Smooth muscle cell (in vitro differentiated cells): ENCODE measurements around the gene RAB41. TPM values are rescaled to one million over a fixed set of nuclear protein-coding genes. Genes with fewer than 3 reads are reported as not detected.
A peak's percentile ranks its signal among the peaks of the same experiment; 100 is the strongest.
"Not testable (repeated sequence)": the region's sequence is repeated elsewhere in the genome, so short reads cannot be mapped to it uniquely, and the experiment has no call there.

Experiments used
- DNase-seq: peaks from one replicate; lab custom pipeline; 2025; ENCODE audit not compliant: unreplicated experiment; lab: John Stamatoyannopoulos, UW
- H2AFZ ChIP-seq: fragments of 200-600 bp; sonication (generic); 2 replicates; pipeline ENCODE4 v1.6.0; 2016; ENCODE audit warnings: antibody characterized with exemption, low read depth, mild to moderate bottlenecking
- H3F3A ChIP-seq: fragments of 200-600 bp; sonication (generic); 2 replicates; pipeline ENCODE4 v1.6.0; 2017; ENCODE audit warnings: antibody characterized with exemption, low read depth
- H3K27ac ChIP-seq: fragments of 200-600 bp; sonication (generic); 2 replicates; pipeline ENCODE4 v1.5.1; 2016; ENCODE audit warnings: low read depth, mild to moderate bottlenecking
- H3K27me3 ChIP-seq: fragments of 200-600 bp; sonication (generic); 2 replicates; pipeline ENCODE4 v1.6.1; 2016; ENCODE audit warnings: low read depth, mild to moderate bottlenecking
- H3K36me3 ChIP-seq: fragments of 200-600 bp; sonication (generic); 2 replicates; pipeline ENCODE4 v1.5.1; 2016; ENCODE audit warnings: low read depth
- H3K4me1 ChIP-seq: fragments of 200-600 bp; sonication (generic); 2 replicates; pipeline ENCODE4 v1.5.1; 2016; ENCODE audit warnings: low read depth
- H3K4me2 ChIP-seq: fragments of 200-600 bp; sonication (generic); 2 replicates; pipeline ENCODE4 v1.6.0; 2016; ENCODE audit warnings: mild to moderate bottlenecking
- H3K4me3 ChIP-seq: fragments of 200-600 bp; sonication (generic); 2 replicates; pipeline ENCODE4 v1.5.1; 2016; ENCODE audit warnings: mild to moderate bottlenecking
- H3K79me2 ChIP-seq: fragments of 200-600 bp; sonication (generic); 2 replicates; pipeline ENCODE4 v1.6.0; 2016; ENCODE audit warnings: low read depth, mild to moderate bottlenecking
- H3K9ac ChIP-seq: fragments of 200-600 bp; sonication (generic); 2 replicates; pipeline ENCODE4 v1.6.0; 2016; ENCODE audit warnings: low read depth
- H3K9me3 ChIP-seq: fragments of 200-600 bp; sonication (generic); replicated peaks from 2 replicates; pipeline ENCODE4 v1.5.1; 2016; ENCODE audit warnings: low read depth
- H4K20me1 ChIP-seq: fragments of 200-600 bp; sonication (generic); 2 replicates; pipeline ENCODE4 v1.6.0; 2016; ENCODE audit warnings: low read depth
- WGBS: methylation state at CpG from one replicate; pipeline ENCODE4 v1.1.7; 2016; ENCODE audit warnings: low lambda C conversion rate; 5-methylcytosine and 5-hydroxymethylcytosine counted together
- polyA plus RNA-seq: library from polyadenylated mRNA; unstranded; fragments of >200 nt; fragmentation: Nextera tagmentation; extraction: Ambion mirVana; gene quantifications from 2 replicates; pipeline ENCODE4 v1.2.1, GENCODE V29; 2016
- total RNA-seq: library from RNA; depleted of rRNA; stranded (reverse); fragments of >200 nt; gene quantifications from 2 replicates; pipeline ENCODE4 v1.2.3, GENCODE V29; 2014
- TF ChIP-seq, protein P1 (sequence below): fragments of 200-600 bp; sonication (generic); IDR thresholded peaks from 2 replicates; pipeline ENCODE4 v1.5.1; 2017; ENCODE audit warnings: borderline replicate concordance, mild to moderate bottlenecking, antibody characterized with exemption; ENCODE audit not compliant: insufficient read depth, poor library complexity, severe bottlenecking

Gene RAB41
- total and polyA plus RNA-seq, 2 experiments from 2014 or later = 0.19 TPM; not detected in 1

DNA sequence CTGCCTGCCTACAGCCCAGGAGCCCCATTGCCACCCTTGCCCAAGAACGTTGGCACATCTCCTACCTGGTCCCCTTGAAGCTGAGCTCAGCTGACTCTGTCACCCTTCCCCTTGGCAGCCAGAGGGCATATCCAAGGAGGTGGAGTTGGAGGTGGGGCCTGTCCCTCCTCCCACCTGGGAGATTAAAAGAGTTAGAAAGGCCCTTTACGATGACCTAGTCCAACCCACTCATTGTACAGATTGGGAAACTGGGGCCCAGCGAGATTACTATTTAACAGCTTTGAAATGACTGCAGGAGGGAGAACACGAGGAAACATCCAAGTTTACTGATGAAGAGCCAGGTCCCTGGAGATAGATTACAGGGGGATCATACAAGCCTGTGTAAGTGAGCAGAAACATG, 21.9 kb upstream of the RAB41 start, which contains the start of gene P2RY4:
Gene P2RY4 (minus strand): TSS at position 101 of the 400 bp plus-strand sequence. CDS start 580 bp downstream, outside the sequence.
- no peak for DNase-seq

DNA sequence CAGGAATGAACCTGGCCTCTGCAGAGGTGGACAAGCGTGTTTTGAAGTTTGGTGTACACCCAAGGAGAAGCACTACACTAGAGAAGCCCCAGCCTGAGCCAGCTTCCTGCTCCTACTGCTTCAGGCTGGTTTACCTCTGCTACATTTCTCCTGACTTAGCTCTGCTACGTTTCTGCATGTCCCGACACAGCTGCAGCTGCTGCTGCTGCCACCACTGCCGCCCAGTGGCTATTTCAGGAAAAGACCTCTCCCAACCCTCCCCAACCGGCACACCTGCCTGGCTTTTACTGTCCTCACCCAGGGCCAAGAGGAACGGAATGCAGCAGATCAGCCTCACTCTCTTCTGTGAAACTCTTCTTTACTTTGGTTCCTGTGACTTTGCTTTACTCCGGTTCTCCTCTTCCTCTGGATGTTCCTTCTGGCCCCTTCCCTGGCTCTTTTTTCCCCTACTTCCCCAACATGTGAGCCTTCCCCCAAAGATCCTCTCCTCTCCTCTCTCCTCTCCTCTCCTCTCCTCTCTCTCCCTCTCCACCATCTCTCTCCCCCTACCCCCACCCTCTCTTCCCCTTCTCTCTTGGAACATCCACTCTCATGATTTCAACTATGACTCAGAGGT, 18.9 kb upstream of the RAB41 start:
- Histone ChIP-seq H3K4me1 (no peaks in the 10 kb centered on the region), H3K27ac (no peak overlapping the region), H4K20me1 (no peaks in the 10 kb centered on the region), H3K36me3 (no peaks in the 10 kb centered on the region), H3F3A (no peaks in the 10 kb centered on the region), H3K4me2 (no peak overlapping the region), H3K79me2 (no peaks in the 10 kb centered on the region), H3K9me3 (no peaks in the 10 kb centered on the region), H3K27me3 (no peaks in the 10 kb centered on the region), H3K4me3 (no peak overlapping the region), H3K9ac (no peak overlapping the region), H2AFZ (no peak overlapping the region)
- TF ChIP-seq, protein P1, sequence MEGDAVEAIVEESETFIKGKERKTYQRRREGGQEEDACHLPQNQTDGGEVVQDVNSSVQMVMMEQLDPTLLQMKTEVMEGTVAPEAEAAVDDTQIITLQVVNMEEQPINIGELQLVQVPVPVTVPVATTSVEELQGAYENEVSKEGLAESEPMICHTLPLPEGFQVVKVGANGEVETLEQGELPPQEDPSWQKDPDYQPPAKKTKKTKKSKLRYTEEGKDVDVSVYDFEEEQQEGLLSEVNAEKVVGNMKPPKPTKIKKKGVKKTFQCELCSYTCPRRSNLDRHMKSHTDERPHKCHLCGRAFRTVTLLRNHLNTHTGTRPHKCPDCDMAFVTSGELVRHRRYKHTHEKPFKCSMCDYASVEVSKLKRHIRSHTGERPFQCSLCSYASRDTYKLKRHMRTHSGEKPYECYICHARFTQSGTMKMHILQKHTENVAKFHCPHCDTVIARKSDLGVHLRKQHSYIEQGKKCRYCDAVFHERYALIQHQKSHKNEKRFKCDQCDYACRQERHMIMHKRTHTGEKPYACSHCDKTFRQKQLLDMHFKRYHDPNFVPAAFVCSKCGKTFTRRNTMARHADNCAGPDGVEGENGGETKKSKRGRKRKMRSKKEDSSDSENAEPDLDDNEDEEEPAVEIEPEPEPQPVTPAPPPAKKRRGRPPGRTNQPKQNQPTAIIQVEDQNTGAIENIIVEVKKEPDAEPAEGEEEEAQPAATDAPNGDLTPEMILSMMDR = peak; percentile 46
- DNase-seq = no peak
- WGBS = 29% methylated on average over 7 of the region's 7 CpGs

More for the DNA sequence above, 21.9 kb upstream of the RAB41 start, which contains the start of gene P2RY4:
- WGBS = 63% methylated on average over 4 of the region's 4 CpGs
- no peaks in the 10 kb centered on the region for H4K20me1 ChIP-seq
- no peaks in the 10 kb centered on the region for H3F3A ChIP-seq
- H3K79me2 ChIP-seq = no peaks in the 10 kb centered on the region
- TF ChIP-seq, protein P1 = no peak
- no peaks in the 10 kb centered on the region for H3K4me1 ChIP-seq
- H3K9me3 ChIP-seq = no peaks in the 10 kb centered on the region
- no peak within 1 kb of the TSS for H3K4me2 ChIP-seq
- H3K36me3 ChIP-seq = no peaks in the 10 kb centered on the region
- no peak within 1 kb of the TSS for H3K4me3 ChIP-seq
- no peak within 1 kb of the TSS for H2AFZ ChIP-seq
- no peak within 1 kb of the TSS for H3K9ac ChIP-seq
- H3K27me3 ChIP-seq = no peaks in the 10 kb centered on the region
- no peak within 1 kb of the TSS for H3K27ac ChIP-seq

DNA sequence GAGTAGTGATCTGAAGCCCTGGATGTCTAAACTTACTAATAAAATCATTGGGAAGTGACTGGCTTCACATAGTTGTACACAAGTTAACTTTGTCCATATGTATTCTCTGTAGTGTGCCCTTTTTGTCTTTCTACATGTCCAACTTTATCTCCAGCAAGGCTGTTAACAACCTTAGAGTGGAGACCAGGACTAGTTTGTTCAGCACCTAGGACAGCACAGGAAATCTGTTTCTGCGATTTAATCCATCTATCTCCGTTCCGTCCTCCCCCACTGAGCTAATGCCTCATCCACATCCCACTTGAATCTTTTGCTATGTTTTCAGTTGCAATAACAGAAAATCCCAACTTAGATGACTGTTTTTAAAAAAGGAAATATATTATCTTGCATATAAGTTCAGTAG, 17.2 kb upstream of the RAB41 start:
- Histone ChIP-seq H3K27me3 (no peaks in the 10 kb centered on the region), H3K36me3 (no peaks in the 10 kb centered on the region), H3K27ac (no peak overlapping the region), H4K20me1 (no peaks in the 10 kb centered on the region), H3K4me2 (no peak overlapping the region), H3F3A (no peaks in the 10 kb centered on the region), H3K4me3 (no peak overlapping the region), H2AFZ (no peak overlapping the region), H3K9me3 (no peaks in the 10 kb centered on the region), H3K9ac (no peak overlapping the region), H3K79me2 (no peaks in the 10 kb centered on the region), H3K4me1 (no peaks in the 10 kb centered on the region)
- 59% methylated on average over 3 of the region's 3 CpGs for WGBS
- TF ChIP-seq, protein P1 = no peak
- DNase-seq = no peak

DNA sequence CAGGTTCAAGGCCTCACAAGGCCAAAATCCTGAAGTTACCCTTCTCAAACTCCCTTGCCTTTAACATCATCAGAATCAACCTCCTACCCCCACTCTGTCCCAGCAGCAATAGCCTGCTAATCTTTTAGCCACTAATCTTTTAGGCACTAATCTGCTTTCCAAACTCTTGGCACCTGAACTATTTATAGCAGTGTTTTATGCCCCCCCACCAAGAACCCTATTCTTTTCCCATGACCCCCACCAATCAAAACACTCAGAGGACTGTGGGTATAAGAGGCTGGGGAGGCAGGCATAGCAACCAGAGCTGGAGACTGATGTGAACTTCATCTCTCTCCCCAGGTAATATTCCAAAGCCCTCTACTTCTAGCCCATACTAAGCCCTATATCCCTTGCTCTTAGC, 13.9 kb upstream of the RAB41 start, which contains the start of gene ARR3:
Gene ARR3 (plus strand): TSS at position 301 of the 400 bp plus-strand sequence. CDS start 1,052 bp downstream, outside the sequence.
- DNase-seq = no peak
- H3K36me3 ChIP-seq = no peaks in the 10 kb centered on the region
- no peaks in the 10 kb centered on the region for H3K79me2 ChIP-seq
- TF ChIP-seq, protein P1 = no peak
- H3K9ac ChIP-seq = no peak within 1 kb of the TSS
- H3K4me1 ChIP-seq = no peaks in the 10 kb centered on the region
- H3K9me3 ChIP-seq = no peaks in the 10 kb centered on the region
- no peaks in the 10 kb centered on the region for H3F3A ChIP-seq
- no peak within 1 kb of the TSS for H2AFZ ChIP-seq
- H3K4me2 ChIP-seq = no peak within 1 kb of the TSS
- H3K4me3 ChIP-seq = no peak within 1 kb of the TSS
- H3K27me3 ChIP-seq = no peaks in the 10 kb centered on the region
- H3K27ac ChIP-seq = no peak within 1 kb of the TSS
- no peaks in the 10 kb centered on the region for H4K20me1 ChIP-seq

DNA sequence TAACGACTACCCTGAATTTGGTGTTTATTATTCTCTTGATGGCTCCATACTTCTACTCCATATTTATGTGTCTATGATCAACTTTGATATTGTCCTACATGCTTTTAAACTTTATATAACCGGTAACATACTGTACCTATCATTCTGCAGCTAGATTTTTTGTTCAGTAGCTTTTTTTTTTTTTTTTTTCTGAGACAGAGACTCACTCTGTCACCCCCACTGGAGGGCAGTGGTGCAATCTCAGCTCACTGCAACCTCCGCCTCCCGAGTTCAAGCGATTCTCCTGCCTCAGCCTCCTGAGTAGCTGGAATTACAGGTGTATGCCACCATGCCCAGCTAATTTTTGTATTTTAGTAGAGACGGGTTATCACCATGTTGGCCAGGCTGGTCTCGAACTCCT, 7.9 kb upstream of the RAB41 start:
- not testable (repeated sequence) for H3K9ac ChIP-seq, H3K79me2 ChIP-seq, H3K27ac ChIP-seq, H3K36me3 ChIP-seq, H2AFZ ChIP-seq, H3K9me3 ChIP-seq, H3K4me3 ChIP-seq, H3F3A ChIP-seq, H3K4me1 ChIP-seq, DNase-seq, H3K27me3 ChIP-seq, H3K4me2 ChIP-seq, H4K20me1 ChIP-seq
- 75% methylated on average over 7 of the region's 7 CpGs for WGBS
